HUDEP-2 (cell line): ENCODE measurements around the gene CUL3.
"Not testable (repeated sequence)": the region's sequence is repeated elsewhere in the genome, so short reads cannot be mapped to it uniquely, and the experiment has no call there.

Experiments
- DNase-seq, 76 experiments: peaks; one replicate each; lab custom pipeline; 2025; ENCODE audit not compliant: unreplicated experiment in 76 of 76; lab: John Stamatoyannopoulos, UW

The CUL3 gene

GRCh38 chr2:224485081-224486014 lies 99.8 kb downstream of the CUL3 start:
- not testable (repeated sequence) for DNase-seq

GRCh38 chr2:224479826-224480225 lies 105.3 kb downstream of the CUL3 start:
- no peak for DNase-seq

- DNase-seq, result no peak
Measured at GRCh38 chr2:224472827-224473226, 112.3 kb downstream of the CUL3 start.

DNA sequence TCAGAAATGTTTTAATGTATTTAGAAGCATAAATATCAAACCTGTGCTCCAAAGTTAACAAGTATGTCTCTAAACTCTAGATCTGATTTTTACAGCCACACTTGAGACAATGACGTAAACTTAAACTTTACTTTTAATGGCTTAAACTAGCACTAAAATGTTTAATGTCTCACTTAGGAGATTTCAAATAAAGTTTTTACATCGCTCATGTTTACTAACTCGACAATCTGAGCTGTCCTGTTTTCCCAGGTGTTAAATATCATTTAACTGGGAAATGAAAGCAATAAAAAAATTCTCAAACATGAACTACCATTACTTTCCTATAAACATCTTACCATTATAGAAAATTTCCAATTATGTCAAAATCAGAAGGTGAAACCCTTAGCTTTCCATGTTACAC lies 113.0 kb downstream of the CUL3 start:
- DNase-seq, result no peak

DNA sequence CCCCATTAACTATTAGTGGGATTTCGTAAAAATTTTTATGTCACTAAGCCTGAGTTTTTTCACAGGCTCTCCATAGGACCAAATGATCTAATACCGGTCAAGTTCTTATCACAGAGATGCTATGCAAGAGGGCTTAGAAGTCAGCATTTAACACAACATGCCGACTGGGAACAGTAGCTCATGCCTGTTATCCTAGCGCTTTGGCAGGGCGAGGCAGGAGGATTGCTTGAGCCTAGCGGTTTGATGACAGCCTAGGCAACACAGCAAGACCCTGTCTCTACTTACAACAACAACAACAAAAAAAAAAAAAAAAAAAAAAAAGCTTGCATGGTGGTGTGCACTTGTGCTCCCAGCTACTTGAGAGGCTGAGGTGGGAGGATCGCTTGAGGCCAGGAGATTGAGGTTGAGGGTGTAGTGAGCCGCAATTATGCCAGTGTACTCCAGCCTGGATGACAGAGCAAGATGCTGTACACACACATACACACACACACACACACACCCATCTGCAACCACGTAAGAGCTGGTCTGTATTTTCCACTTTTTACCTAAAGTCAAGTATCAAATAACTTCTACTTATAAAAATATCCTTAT lies 115.7 kb downstream of the CUL3 start:
- no peak for DNase-seq

DNA sequence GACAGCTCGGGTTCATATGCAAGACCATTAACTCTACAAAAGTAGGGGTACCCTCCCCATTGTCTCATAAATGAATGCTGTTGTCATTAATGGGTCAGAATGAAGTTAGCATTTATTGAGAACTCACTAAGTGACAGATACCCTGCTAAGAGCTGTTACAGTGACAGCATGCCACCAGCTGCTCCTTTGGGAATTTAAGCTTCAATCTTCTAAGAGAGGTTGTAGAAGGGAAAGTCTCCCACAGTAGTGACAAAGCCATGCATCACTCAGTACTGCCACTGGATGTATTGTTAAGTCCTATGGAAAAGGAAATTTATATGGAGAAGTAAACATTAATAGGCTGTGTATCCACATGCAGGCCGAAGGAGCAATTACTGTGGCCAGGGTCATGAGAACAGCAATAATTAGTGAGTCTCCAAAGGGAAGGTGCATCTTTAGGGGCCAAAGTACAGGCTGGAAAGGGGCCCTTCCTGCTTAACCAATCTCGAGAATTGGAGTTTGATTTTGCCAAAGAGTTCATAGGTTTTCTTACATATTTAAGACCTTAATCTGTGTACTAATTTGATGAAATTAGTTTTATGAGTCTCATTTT lies 118.8 kb downstream of the CUL3 start:
- DNase-seq, result no peak

- no peak for DNase-seq
Measured at GRCh38 chr2:224461391-224461790, 123.8 kb downstream of the CUL3 start.

GRCh38 chr2:224457408-224458096 lies 127.6 kb downstream of the CUL3 start:
- DNase-seq, result no peak

GRCh38 chr2:224453892-224454291 lies 131.3 kb downstream of the CUL3 start:
- no peak for DNase-seq

GRCh38 chr2:224449212-224450147 lies 135.7 kb downstream of the CUL3 start:
- DNase-seq, result peak in 29 of 76 experiments; percentile 1 to 54 (median 17)

DNA sequence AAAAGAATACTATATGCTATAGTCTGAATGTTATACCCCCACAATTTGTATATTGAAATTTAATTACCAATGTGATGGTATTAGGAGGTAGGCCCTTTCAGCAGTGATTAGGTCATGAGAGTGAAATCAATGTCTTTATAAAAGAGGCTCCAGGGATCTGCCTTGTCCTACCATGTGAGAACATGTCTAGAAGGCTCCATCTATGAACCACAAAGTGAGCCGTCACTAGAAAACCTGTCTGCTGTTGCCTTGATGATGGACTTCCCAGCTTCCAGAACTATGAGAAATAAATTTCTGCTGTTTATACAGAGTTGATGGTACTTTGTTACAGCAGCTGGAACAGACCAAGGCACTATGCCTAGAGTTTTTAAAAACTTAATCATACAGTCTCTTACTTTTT lies 136.9 kb downstream of the CUL3 start:
- DNase-seq, result no peak

DNA sequence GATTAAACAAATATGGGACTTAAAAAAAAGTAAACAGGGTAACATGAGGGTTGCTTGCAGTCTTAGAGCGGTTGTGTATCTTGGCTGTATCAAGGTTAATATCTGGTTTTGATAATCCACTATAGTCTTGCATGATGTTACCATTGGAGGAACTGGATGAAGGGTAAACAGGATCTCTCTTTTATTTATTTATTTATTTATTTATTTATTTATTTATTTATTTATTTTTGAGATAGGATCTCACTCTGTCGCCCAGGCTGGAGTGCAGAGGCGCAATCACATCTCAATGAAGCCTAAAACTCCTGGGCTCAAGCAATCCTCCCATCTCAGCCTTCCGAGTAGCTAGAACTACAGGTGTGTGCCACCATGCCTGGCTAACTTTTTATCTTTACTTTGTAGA lies 140.4 kb downstream of the CUL3 start:
- DNase-seq, result no peak

DNA sequence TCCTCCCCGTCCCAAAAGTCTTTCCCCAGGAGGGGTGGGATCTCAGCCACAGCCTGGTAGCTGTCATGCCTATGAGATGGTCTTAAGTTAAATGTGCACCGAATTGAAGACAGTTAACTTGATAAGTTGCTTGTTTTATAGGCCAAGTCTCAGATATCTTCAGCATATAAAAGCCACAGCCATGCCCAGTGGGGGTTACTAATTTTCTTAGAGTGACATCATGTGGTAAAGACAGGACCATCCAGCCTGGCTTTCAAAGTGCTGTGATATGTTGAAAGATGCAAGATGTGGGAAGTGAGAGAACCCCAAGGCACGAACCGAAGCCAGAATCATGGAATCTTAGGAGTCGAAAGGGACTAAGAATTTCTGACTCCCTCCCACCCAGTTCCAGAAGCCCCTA lies 141.1 kb downstream of the CUL3 start:
- peak in 3 of 76 experiments; percentile 1 to 5 (median 2) for DNase-seq

- no peak for DNase-seq
Measured at GRCh38 chr2:224442071-224442967, 142.8 kb downstream of the CUL3 start.

DNA sequence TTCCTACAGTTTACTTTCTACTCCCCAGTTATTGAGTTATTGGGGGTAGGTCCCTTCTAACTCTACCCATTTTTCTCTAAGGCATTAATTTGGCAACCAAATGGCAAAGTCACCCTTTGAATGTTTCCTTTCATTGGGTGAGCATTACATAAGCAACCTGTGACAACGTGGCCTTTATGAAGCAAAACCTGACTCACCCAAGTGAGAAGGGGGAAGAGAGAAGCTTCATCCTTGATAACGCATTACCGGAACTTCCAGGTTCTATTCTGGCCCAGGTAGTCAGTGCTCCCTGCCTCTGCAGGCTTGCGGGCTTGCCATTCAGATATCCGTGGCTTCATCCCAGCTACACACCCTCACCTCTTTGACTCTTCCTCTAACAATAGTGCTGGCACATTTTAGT lies 144.2 kb downstream of the CUL3 start:
- no peak for DNase-seq

DNA sequence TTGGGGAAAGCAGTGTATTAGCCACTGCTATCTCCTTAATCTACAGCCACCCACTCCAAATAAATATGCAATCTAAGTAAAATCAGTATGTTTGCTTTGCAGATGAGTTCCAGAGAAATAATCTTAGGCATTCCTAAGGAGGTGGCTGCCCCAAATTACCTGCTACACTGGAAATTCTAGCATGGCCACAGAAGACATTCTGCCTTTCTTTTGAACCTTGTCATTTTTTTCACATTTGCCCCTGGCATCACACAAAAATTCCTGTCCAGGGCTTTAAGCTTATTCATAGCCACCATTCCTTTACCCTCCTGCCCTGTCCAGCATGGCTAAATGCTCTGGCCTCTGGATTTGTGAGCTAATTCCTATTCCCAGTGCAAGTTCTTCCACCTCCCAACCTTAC lies 146.4 kb downstream of the CUL3 start:
- DNase-seq, result no peak

- DNase-seq, result no peak
Measured at GRCh38 chr2:224436634-224437033, 148.5 kb downstream of the CUL3 start.

GRCh38 chr2:224434618-224435017 lies 150.5 kb downstream of the CUL3 start:
- no peak for DNase-seq

GRCh38 chr2:224433442-224433841 lies 151.7 kb downstream of the CUL3 start:
- no peak for DNase-seq
